ENCODE measurements around the gene TNIK. TPM values are rescaled to one million over a fixed set of nuclear protein-coding genes. Genes with fewer than 3 reads are reported as not detected.

The TNIK gene
- total RNA-seq, 1 experiment from 2014 or later: 14.8 TPM

DNA sequence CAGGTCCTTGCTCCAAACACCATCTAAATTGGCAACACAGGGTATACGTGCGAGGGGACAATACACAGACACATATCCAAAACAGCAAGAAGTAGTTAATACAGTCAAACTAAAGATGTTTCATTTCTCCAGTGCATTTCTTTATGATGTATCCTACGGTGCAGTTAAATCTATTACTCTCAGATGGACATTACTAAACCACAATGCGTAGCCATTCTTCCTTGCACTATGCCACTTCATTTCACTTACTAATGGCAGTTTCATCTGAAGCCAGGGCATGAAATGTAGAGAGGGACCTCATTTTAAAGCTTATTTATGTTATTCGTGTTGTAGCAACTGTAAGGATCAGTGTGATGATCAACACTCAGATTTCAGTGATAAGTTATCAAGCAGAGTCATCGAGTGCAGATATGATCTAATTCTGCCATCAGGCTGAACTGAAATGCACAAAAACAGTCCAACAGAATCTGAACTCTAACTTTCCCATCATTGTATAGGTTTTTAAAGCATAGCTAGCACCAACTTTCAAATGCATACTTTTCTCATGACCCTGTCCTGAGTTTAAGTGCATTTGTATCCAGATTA lies 14.5 kb downstream of the TNIK start:
- H3K36me3 ChIP-seq: no peaks in the 10 kb centered on the region
- H3K4me3 ChIP-seq: no peak overlapping the region
- H3K27ac ChIP-seq: no peak overlapping the region
- no peaks in the 10 kb centered on the region for H3K4me1 ChIP-seq
- H3K27me3 ChIP-seq: no peaks in the 10 kb centered on the region
- H3K9me3 ChIP-seq (replicated peaks): no peaks in the 10 kb centered on the region
- no peak for DNase-seq

DNA sequence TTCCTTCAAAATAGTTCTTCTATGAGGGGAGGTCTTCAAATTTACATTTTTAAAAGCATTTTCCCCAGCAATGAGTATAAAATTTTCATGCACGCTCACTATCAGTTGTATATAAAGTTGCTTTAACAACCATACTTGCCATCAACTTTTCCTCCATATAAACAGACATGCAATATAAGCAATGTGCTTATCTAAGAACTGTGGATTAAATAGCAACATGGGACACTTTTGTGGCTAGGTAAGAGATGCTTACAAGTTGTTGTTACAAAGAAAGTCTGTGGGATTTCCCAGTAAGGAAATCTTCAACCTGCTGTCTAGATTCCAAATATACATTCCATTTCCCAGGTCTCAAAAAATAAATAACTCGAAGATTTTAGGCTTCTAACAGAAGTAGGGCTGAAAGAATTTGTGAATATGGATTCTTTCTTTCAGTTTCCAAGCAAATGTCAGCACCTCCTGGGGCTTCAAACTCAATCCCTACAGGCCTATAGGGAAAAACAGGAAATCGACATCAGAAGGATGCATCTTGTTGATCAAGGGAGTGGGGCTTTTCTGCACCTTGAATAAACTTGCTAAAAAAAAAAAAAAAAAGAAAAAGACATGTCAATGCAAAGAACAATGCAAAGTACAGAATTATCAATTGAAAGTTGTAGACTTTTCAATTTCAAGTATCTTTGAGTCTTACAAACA lies 16.1 kb downstream of the TNIK start:
- H3K9me3 ChIP-seq (replicated peaks): no peaks in the 10 kb centered on the region
- no peaks in the 10 kb centered on the region for H3K36me3 ChIP-seq
- no peak overlapping the region for H3K27ac ChIP-seq
- no peak overlapping the region for H3K4me3 ChIP-seq
- DNase-seq: no peak
- H3K27me3 ChIP-seq: no peaks in the 10 kb centered on the region
- H3K4me1 ChIP-seq: no peaks in the 10 kb centered on the region

DNA sequence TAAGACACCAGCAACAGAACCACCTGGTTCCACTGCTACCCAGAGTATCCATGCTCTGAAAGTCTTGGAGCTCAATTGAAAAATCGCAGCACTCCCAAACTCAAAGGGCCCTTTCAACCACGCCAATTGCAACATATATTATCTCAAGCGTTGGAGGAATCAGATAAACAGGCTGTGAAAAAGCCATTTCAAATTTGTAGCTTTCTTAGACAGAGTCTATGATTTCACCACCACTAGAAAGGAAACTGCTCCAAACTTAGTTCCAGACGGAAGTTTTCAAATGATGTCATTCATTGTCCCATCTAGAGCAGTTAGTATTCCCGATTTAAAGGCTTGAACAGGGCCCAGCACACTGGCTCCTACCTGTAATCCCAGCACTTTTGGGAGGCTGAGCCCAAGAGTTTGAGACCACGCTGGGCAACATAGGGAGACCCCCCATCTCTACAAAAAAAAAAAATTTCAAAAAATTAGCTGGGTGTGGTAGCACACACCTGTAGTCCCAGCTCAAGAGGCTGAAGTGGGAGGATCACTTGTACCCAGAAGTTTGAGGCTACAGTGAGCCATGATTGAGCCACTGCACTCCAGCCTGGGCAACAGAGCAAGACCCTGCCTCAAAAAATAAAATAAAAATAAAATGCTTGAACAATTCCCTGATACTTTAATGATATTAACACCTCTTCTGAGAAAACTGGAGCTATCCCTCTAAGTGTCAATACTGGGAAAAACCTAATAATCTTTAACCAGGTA lies 16.8 kb downstream of the TNIK start:
- no peaks in the 10 kb centered on the region for H3K27me3 ChIP-seq
- H3K36me3 ChIP-seq: no peaks in the 10 kb centered on the region
- H3K4me3 ChIP-seq: no peak overlapping the region
- no peaks in the 10 kb centered on the region for H3K9me3 ChIP-seq (replicated peaks)
- no peak for DNase-seq
- no peaks in the 10 kb centered on the region for H3K4me1 ChIP-seq
- no peak overlapping the region for H3K27ac ChIP-seq

GRCh38 chr3:171442184-171442583 lies 18.0 kb downstream of the TNIK start:
- Histone ChIP-seq H3K4me1 (no peaks in the 10 kb centered on the region), H3K4me3 (no peak overlapping the region), H3K9me3 (replicated peaks) (no peaks in the 10 kb centered on the region), H3K36me3 (no peaks in the 10 kb centered on the region), H3K27me3 (no peaks in the 10 kb centered on the region), H3K27ac (no peak overlapping the region)
- DNase-seq: no peak

DNA sequence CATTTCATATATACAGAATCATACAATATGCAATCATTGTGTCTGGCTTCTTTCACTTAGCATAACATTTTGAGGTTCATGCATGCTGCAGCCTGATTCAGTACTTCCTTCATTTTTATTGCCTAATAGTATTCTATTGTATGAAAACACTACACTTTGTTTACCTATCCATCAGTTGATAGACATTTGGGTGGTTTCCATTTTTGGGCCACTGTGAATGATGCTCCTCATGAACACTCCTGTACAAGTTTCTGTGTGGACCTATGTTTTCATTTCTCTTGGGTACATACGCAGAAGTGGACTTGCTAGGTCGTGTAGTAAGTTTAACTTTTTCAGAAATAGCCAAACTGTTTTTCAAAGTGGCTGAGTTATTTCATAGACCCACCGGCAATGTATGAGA lies 18.8 kb downstream of the TNIK start:
- Histone ChIP-seq H3K9me3 (replicated peaks) (no peaks in the 10 kb centered on the region), H3K36me3 (no peaks in the 10 kb centered on the region), H3K27me3 (no peaks in the 10 kb centered on the region), H3K27ac (no peak overlapping the region), H3K4me3 (no peak overlapping the region), H3K4me1 (no peaks in the 10 kb centered on the region)
- DNase-seq: no peak

- Histone ChIP-seq H3K27me3 (no peaks in the 10 kb centered on the region), H3K4me3 (no peak overlapping the region), H3K27ac (no peak overlapping the region), H3K36me3 (no peaks in the 10 kb centered on the region), H3K4me1 (no peaks in the 10 kb centered on the region), H3K9me3 (replicated peaks) (no peaks in the 10 kb centered on the region)
- no peak for DNase-seq
Measured at GRCh38 chr3:171439996-171440395, 20.2 kb downstream of the TNIK start.

- H3K9me3 ChIP-seq (replicated peaks): no peaks in the 10 kb centered on the region
- no peak overlapping the region for H3K4me3 ChIP-seq
- DNase-seq: no peak
- no peaks in the 10 kb centered on the region for H3K36me3 ChIP-seq
- H3K27me3 ChIP-seq: no peaks in the 10 kb centered on the region
- H3K4me1 ChIP-seq: no peaks in the 10 kb centered on the region
- no peak overlapping the region for H3K27ac ChIP-seq
Measured at GRCh38 chr3:171437115-171437756, 23.0 kb downstream of the TNIK start.

DNA sequence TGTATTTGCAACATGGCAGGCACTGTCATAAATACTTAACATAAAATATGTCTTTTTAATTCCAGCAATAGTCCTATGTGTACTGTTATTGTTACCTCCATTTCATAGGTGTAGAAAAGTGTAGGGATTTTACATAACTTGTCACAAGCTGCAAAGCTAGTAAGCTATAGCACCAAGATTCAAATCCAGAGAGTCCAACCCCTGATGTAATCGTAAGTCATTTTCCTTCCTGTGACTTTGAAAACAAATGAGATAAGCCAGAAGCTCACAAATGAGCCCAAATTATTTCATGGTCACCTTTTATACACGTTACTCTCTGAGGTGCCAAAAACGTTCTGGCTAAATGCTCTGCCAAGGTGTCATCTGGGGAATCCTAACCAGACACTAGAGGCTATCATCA lies 23.8 kb downstream of the TNIK start:
- Histone ChIP-seq H3K27me3 (no peaks in the 10 kb centered on the region), H3K27ac (no peak overlapping the region), H3K36me3 (no peaks in the 10 kb centered on the region), H3K4me3 (no peak overlapping the region), H3K9me3 (replicated peaks) (no peaks in the 10 kb centered on the region), H3K4me1 (no peaks in the 10 kb centered on the region)
- no peak for DNase-seq

DNA sequence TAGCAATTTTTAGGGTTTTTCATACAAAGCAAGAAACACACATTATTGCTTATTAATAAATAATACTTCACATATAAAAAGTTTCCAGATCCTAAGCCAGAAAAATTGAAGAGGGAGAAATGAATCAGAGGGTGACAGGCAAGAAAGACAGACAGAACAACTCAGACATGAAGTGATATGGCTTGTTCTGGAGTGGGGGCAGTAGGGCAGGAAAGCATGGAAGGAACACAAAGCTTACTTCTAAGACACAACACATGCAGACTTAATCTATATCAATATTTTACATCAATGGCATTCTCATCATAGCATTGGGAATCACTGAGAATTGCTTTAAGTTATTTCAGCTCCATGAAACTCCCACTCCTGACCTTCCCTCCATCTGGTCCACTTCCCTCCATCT lies 24.4 kb downstream of the TNIK start:
- Histone ChIP-seq H3K27ac (no peak overlapping the region), H3K4me1 (no peaks in the 10 kb centered on the region), H3K27me3 (no peaks in the 10 kb centered on the region), H3K4me3 (no peak overlapping the region), H3K9me3 (replicated peaks) (no peaks in the 10 kb centered on the region), H3K36me3 (no peaks in the 10 kb centered on the region)
- DNase-seq: no peak

GRCh38 chr3:171435143-171435542 lies 25.1 kb downstream of the TNIK start:
- no peak overlapping the region for H3K27ac ChIP-seq
- no peaks in the 10 kb centered on the region for H3K36me3 ChIP-seq
- H3K4me3 ChIP-seq: no peak overlapping the region
- no peaks in the 10 kb centered on the region for H3K27me3 ChIP-seq
- DNase-seq: no peak
- H3K4me1 ChIP-seq: no peaks in the 10 kb centered on the region
- no peaks in the 10 kb centered on the region for H3K9me3 ChIP-seq (replicated peaks)

DNA sequence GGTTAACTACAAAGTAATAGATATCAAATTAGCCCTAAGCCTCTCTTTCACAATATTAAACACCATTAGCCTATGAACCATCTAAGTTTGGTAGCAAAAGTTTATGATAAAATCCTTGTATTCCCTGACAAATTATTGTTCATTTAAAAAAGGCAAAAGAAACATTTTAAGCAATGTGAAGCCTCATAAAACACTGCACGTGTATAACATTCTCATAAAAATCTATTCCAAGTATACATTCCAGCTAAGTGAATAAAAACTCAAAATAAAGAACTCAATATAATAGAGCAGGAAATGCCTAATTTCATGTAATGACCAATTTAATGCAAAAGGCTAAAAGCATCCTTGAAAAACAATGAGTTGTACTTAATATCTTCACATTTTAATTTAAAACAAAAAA lies 27.7 kb downstream of the TNIK start:
- Histone ChIP-seq H3K4me3 (no peak overlapping the region), H3K9me3 (replicated peaks) (no peaks in the 10 kb centered on the region), H3K27me3 (no peaks in the 10 kb centered on the region), H3K27ac (no peak overlapping the region), H3K36me3 (no peaks in the 10 kb centered on the region), H3K4me1 (no peaks in the 10 kb centered on the region)
- DNase-seq: no peak

- no peaks in the 10 kb centered on the region for H3K9me3 ChIP-seq (replicated peaks)
- no peaks in the 10 kb centered on the region for H3K27me3 ChIP-seq
- no peak for DNase-seq
- H3K4me3 ChIP-seq: no peak overlapping the region
- H3K36me3 ChIP-seq: no peaks in the 10 kb centered on the region
- no peaks in the 10 kb centered on the region for H3K4me1 ChIP-seq
- H3K27ac ChIP-seq: no peak overlapping the region
Measured at GRCh38 chr3:171431550-171431949, 28.7 kb downstream of the TNIK start.

- no peak for DNase-seq
- Histone ChIP-seq H3K36me3 (no peaks in the 10 kb centered on the region), H3K27me3 (no peaks in the 10 kb centered on the region), H3K4me3 (no peak overlapping the region), H3K27ac (no peak overlapping the region), H3K4me1 (no peaks in the 10 kb centered on the region), H3K9me3 (replicated peaks) (no peaks in the 10 kb centered on the region)
Measured at GRCh38 chr3:171430530-171430929, 29.7 kb downstream of the TNIK start.

GRCh38 chr3:171429635-171430034 lies 30.6 kb downstream of the TNIK start:
- no peak for DNase-seq

GRCh38 chr3:171428892-171429291 lies 31.3 kb downstream of the TNIK start:
- no peak overlapping the region for H3K4me3 ChIP-seq
- H3K36me3 ChIP-seq: no peaks in the 10 kb centered on the region
- no peak overlapping the region for H3K27ac ChIP-seq
- no peaks in the 10 kb centered on the region for H3K4me1 ChIP-seq
- no peak for DNase-seq
- H3K9me3 ChIP-seq (replicated peaks): no peaks in the 10 kb centered on the region
- no peaks in the 10 kb centered on the region for H3K27me3 ChIP-seq

More at GRCh38 chr3:171429635-171430034, 30.6 kb downstream of the TNIK start:
- Histone ChIP-seq H3K9me3 (replicated peaks) (no peaks in the 10 kb centered on the region), H3K36me3 (no peaks in the 10 kb centered on the region), H3K27me3 (no peaks in the 10 kb centered on the region), H3K4me3 (no peak overlapping the region), H3K27ac (no peak overlapping the region), H3K4me1 (no peaks in the 10 kb centered on the region)
